Activated CD4-positive, CD25-positive, alpha-beta regulatory T cell treated with anti-CD3 and anti-CD28 coated beads, Interleukin-2, amount 50 U/mL, for 16 hours (primary cell): ENCODE measurements around the gene ASPSCR1.
A peak's percentile ranks its signal among the peaks of the same experiment; 100 is the strongest.

Experiments
- DNase-seq: peaks from one replicate; pipeline ENCODE4 v3.0.0-alpha.2; 2020; ENCODE audit warnings: low read depth, low spot score

The ASPSCR1 gene, protein sequence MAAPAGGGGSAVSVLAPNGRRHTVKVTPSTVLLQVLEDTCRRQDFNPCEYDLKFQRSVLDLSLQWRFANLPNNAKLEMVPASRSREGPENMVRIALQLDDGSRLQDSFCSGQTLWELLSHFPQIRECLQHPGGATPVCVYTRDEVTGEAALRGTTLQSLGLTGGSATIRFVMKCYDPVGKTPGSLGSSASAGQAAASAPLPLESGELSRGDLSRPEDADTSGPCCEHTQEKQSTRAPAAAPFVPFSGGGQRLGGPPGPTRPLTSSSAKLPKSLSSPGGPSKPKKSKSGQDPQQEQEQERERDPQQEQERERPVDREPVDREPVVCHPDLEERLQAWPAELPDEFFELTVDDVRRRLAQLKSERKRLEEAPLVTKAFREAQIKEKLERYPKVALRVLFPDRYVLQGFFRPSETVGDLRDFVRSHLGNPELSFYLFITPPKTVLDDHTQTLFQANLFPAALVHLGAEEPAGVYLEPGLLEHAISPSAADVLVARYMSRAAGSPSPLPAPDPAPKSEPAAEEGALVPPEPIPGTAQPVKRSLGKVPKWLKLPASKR

DNA sequence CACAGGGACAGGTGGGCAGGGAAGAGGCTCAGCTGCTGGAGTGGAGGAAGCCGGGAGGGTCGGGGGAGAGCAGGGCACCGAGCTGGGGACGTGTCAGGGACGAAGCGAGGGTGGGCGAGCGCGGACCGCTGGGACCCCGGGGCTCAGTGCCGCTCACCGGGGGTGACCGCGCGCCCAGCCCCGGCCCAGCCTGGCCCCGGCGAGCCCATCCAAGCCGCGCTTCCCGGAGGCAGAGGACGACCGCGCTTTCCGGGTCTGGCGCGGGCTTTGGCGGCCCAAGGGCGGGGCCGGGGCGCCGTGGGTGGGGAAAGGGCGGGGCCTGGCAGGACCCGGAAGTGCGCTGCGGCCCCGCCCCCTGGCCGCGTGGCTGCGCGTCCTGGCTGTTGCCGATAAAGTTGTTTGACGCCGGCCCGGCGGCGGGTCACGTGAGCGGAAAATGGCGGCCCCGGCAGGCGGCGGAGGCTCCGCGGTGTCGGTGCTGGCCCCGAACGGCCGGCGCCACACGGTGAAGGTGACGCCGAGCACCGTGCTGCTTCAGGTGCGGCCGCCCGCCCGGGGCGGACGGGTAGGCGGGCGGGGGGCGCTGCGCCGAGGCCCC lies at the start of gene ASPSCR1:
TSS of gene ASPSCR1 (plus strand) at position 419 of the 598 bp plus-strand sequence. CDS start at position 437, 18 bp downstream.
- DNase-seq, result peak; percentile 82

DNA sequence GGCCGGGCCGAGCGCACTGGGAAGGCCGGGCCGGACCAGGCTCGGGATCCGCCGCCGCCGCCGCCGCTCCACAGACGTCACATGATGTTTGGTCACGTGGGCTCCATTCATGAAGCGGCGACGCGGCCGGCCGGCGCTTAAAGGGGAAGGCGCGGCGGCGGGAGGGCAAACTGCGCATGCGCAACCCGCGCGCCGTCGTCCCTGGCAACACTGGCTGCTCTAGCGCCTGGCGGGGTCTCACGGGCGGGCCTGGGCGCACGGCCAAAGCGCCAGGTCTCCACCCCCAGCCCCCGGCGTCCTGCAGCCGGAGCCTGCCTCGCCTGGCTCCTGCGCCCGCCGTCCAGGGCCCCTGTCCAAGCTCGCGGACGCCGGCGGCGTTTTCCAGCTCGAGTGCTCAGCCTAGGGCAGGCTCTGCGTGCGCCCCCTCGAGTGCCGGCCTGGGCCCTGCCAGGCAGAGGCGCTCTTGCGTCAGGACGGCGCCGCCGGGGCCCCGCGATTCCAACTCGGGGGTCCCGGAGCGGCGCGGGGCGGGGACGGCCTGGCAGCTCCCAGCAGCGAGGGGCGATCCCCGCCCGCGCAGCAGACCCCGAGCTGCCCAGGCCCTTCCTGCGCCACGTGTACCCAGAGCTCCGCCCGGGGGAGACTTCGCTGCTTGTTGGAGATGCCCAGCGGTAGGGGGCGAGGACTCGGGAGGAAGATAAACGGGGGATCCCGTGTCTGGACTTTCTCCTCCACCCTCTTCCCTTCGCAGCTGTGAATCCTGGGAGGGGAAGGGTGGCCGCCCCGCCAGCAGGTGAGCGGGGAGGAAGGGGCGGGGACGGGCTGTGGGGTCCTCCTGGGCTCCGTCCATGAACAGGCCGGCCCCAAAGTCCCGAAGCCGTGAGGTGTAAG lies 49.5 kb upstream of the ASPSCR1 start, which contains the start of gene MAFG:
TSS of gene MAFG (minus strand) at position 83 of the 891 bp plus-strand sequence. CDS start 4,550 bp downstream, outside the sequence.
- DNase-seq, result peak; percentile 77

- no peak for DNase-seq
Measured at GRCh38 chr17:81928544-81929252, 48.7 kb upstream of the ASPSCR1 start.

DNA sequence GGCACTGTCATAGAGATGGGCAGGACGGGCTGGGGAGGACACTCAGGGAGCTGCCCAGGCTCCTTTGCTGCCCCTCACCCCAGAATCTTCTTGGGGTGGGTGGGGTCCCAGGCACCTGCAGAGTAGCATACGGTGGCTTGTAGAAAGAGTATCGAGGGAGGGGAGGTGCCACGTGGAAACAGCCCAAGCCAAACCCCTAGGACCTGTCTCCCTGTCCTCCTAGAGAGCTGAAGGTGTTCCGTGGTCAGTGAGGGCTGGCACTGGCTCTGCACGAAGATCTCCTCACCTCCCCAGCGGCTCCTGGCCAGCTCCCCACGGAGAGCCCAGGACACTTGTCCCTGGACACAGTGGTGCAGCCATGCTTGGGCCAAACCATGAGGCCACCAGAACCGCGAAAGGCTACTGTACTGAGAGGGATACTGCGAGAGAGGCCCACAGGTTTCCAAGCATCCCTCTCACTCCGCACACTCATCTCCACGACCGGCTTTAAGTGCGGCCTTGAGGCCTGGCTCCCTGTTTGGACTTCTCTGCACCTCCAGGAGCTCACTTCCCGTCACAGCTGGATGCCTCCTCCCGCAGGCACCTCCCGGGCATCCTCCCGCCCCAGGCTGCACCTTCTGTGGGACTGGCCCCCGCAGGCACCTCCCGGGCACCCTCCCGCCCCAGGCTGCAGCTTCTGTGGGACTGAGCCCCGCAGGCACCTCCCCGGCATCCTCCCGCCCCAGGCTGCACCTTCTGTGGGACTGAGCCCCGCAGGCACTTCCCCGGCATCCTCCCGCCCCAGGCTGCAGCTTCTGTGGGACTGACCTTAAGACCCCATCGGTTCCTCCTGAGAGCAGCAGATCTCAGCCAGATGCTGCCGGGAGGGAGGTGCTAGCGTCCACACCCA lies 47.9 kb upstream of the ASPSCR1 start:
- no peak for DNase-seq

DNA sequence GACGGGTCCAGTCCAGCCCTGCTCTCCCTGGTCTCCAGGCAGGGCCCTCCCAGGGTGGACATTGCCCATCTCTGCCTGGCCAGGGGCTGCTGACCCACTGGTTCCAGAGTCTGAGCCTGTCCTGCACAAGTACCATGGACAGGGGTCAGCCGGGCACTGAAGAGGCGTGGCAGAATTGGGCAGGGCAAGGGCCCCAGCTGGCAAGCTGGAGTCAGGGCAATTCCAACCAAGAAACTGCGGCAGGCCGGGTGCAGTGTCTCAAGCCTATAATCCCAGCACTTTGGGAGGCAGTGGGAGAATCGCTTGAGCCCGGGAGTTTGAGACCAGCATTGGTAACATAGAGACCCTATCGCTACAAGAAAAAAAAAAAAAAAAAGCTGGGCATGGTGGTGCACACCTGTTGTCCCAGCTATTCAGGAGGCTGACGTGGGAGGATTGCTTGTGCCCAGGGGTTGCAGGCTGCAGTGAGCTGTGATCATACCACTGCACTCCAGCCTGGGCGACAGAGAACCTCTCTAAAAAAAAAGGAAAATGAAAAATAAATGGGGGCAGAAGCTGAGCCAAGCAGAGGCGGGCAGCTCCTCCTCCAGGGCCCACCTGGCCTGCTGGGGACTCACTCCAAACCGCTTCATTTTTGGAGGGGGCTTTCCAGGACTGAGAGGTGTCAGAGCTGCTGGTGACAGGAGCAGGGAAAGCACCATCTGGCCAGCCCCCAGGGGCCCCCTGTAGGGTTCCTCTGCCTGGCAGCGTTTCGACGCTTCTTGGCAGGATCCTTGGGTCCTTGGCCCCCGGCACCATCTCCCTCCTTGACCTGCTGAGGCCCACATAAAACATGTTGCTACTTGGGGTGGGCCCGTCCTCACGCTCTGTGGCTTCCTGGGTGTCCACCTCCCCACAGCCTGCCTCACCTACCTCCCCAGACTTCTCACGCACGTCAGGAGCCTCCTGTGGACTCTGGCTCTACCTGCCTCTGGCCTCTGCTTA lies 47.0 kb upstream of the ASPSCR1 start:
- no peak for DNase-seq

DNA sequence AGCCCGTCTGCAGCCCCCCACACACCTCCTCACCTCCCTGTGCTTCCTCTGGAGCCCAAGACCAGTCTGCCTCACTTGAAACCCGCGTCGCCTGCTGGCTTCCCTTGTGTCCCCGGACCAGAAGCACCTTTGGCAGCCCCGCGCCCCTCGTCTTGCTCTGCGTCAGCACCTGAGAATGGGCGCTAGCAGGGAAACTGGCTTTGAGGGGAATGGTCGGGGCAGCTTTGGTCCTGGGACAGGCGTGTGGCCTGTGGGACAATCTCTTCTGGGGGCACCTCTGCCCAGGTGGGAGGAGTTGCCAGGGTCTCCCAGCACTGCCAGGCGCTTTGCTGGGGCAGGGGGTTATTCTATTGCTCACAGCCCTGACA lies 46.3 kb upstream of the ASPSCR1 start:
- DNase-seq, result no peak

DNA sequence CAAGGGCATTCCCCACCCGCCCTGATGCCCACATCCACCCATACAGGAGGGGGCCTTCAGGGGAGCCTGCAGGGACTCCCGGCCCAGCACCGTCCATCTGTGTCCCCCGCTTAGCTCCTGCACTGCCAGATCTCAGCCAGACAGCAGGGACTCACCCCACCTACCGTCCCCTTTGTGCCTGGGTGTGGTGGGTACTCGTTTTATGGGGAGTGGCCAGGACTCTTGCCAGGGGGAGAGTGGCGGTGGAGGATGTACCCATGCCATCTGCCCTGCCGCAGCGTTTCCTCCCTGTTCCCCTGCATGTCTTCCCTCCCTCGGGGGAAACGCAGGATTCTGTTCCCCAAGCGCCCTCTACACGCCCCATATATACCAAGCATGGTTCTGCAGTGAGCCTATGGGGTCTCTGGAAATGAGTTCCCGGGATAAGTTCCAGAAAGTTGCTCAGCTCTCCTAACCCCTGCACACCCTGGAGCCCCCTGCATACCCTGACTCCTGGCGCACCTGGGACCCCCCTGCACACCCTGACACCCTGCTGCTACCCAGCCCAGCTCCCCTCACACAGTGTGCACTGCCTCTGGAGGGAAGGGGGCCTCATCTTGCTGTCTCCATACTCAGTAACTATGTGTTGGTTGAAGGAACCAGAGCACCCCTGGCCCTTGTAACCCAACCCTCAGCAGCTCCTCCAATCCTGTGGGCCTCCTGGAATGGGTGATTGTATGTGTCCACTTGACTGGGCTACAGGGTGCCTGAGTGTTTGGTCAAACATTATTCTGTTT lies 45.7 kb upstream of the ASPSCR1 start:
- DNase-seq, result no peak

DNA sequence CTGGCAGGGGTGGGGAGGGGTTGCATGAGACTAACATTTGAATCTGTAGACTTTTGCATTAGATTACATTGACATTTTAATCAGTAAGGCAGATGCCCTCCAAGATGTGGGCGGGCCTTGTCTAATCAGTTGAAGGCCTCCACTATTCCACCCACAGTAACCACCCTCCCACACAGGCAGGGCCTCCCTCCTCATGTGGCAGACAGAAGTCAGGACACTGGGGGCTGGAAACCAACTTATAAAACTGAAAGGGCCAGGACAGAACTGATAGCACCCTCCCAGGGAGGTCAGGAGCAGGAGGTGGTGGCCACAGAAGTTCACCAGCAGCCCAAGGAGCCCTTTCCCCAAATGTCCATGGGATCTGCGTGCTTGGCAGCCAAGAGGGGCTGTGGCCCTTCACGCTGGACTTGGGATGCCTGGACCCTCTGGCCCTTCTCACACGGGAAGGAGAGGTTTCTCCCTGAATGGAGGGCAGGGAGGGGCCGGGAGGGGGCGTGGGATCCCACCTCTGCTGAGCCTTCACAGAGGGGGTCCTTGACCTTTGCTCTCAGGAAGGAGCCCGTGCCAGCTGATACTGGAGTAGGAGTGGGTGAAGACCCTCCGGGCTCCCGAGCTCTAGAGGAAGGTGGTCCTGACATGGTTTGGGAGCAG lies 45.0 kb upstream of the ASPSCR1 start:
- no peak for DNase-seq

- no peak for DNase-seq
Measured at GRCh38 chr17:81933178-81933699, 44.2 kb upstream of the ASPSCR1 start.

DNA sequence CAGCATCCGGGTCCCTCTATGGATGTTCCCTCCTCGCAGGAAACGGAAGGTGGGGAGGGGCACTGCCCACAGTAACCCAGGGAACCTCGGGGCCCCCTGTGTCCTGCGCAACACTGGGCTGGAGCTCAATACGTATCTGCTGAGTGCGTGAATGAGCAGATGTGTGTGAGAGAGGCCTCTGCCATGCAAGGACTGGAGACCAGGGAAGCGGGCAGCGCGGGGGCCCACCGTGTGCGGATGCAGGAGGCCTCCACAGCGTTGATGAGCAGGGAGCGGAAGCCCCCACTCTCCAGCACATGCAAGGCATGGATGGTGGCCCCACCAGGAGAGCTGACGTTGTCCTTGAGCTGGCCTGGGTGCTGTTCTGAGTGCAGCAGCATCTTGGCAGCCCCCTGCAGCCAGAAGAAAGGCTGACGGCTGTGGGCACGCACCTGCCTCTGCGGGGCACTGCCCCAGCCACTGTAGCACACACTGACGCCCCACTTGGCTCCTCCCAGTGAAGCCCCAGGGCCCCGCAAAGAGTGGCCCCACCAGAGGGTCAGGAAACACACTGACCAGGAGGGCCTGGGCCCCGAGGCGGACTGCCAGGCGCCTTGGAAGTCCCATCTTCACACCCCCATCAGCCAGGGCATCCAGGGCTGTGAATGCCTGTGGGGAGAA lies 43.2 kb upstream of the ASPSCR1 start:
- no peak for DNase-seq

DNA sequence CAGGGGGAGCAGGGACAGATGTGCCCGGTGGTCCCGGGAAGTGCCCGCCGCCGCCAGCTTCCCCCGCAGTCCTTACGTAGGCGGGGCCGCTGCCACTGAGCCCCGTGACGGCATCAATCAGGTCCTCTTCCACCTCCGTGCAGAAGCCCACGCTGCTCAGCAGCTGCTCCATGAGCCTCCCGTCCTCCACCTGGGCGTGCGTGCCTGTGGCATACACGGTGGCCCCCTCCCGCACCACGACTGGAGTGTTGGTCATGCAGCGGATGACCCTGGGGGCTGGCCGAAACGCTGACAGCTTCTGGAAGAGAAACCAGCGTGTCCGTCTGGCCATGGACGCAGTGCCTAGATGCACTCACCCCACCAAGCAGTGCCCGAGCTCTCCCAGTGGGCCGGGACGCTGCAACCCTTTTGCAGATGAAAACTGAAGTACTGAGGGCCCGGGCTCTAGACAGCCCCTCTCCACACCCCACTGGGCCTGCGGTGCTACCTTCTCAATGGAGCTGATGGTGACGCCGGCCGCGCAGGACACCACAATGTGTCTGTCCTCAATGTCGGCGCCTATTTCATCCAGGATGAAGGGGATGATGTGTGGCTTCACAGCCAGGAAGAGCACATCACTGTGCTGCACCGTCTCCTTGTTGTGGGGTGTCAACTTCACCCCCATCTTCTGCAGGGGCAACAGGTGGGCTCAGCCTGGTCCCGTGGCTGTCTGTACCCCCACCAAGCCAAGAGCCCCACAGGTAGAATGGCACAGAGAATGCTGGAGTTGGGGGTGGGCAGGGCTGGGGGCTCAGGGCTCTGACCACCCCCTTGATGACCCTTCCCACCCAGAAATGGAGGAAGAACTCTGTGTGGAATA lies 42.4 kb upstream of the ASPSCR1 start:
- no peak for DNase-seq

- no peak for DNase-seq
Measured at GRCh38 chr17:81935709-81936084, 41.7 kb upstream of the ASPSCR1 start.

- DNase-seq, result no peak
Measured at GRCh38 chr17:81939218-81939617, 38.2 kb upstream of the ASPSCR1 start.

DNA sequence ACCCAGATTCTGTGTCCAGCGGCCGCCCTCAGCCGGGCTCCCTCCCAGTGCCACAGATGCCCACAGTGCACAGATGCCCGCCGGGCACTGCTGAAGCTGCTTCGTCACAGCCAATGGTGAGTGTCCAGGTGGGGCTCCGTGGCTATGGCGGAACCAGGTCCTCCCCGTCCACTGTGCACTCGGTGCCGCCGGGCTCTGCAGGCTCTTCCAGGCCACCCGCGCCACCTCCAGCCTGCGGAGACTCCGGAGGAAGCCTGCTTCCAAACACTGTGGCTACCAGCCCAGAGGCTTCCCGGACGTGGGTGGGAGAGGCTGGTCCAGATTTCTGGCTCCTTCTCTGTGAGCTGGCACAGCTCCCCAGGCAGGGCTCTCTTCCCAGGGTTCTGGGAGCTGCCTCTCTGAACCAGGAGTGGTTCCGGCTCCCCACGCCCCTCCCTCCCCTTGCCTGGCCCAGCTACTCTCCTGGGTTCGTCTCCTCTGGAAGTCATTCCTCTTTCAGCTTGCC lies 37.5 kb upstream of the ASPSCR1 start:
- DNase-seq, result no peak

- no peak for DNase-seq
Measured at GRCh38 chr17:81940538-81941483, 36.6 kb upstream of the ASPSCR1 start.
